PC-9 (cell line): ENCODE data around the gene AGAP2. TPM values are rescaled to one million over a fixed set of nuclear protein-coding genes. Genes with fewer than 3 reads are reported as not detected.
"Not testable (repeated sequence)": the region's sequence is repeated elsewhere in the genome, so short reads cannot be mapped to it uniquely, and the experiment has no call there.

Source experiments
- BruUV-seq: library from RNA; stranded (reverse); fragments of 400-500 nt; replicated peaks from 2 replicates; lab custom pipeline; 2021; lab: Mats Ljungman, UMichigan
- CTCF ChIA-PET: fragments of 300-600 bp; sonication (Branson Sonifier 250); formaldehyde crosslinking; loops from one replicate; lab custom pipeline; 2022; ENCODE audit warnings: antibody characterized with exemption; lab: Charles Lee
- POLR2A ChIA-PET: fragments of 300-600 bp; sonication (Branson Sonifier 250); formaldehyde crosslinking; loops from one replicate; lab custom pipeline; 2022; ENCODE audit warnings: antibody characterized with exemption; ENCODE audit not compliant: unreplicated experiment; lab: Charles Lee
- DNase-seq, 2 experiments: peaks; one replicate each; pipeline versions ENCODE4 v3.0.0 to v3.0.0-alpha.2; 2015 to 2022; ENCODE audit warnings: mixed read lengths in 1 of 2
- H2AFZ ChIP-seq: fragments of 200-600 bp; sonication (generic); 2 replicates; pipeline ENCODE4 v1.8.1; 2017; ENCODE audit warnings: antibody characterized with exemption
- H3F3A ChIP-seq: fragments of 200-600 bp; sonication (generic); 2 replicates; pipeline ENCODE4 v1.8.1; 2017; ENCODE audit warnings: antibody characterized with exemption, mild to moderate bottlenecking, low read depth; ENCODE audit not compliant: insufficient read depth
- H3K27ac ChIP-seq: fragments of 200-600 bp; sonication (generic); 2 replicates; pipeline ENCODE4 v1.6.1; 2016; ENCODE audit warnings: mixed run types
- H3K27me3 ChIP-seq: fragments of 200-600 bp; sonication (generic); 2 replicates; pipeline ENCODE4 v1.6.1; 2016; ENCODE audit warnings: low read depth, mixed run types; ENCODE audit not compliant: insufficient read depth
- H3K36me3 ChIP-seq: fragments of 200-600 bp; sonication (generic); 2 replicates; pipeline ENCODE4 v1.6.1; 2016; ENCODE audit warnings: low read depth, mixed run types
- H3K4me1 ChIP-seq: fragments of 200-600 bp; sonication (generic); replicated peaks from 2 replicates; pipeline ENCODE4 v1.6.1; 2016; ENCODE audit warnings: mixed run types; ENCODE audit not compliant: insufficient read depth
- H3K4me2 ChIP-seq: fragments of 200-600 bp; sonication (generic); 2 replicates; pipeline ENCODE4 v1.6.1; 2017; ENCODE audit warnings: mixed run types
- H3K4me3 ChIP-seq: fragments of 200-600 bp; sonication (generic); 2 replicates; pipeline ENCODE4 v1.6.1; 2016; ENCODE audit warnings: mixed run types
- H3K79me2 ChIP-seq: fragments of 200-600 bp; sonication (generic); 2 replicates; pipeline ENCODE4 v1.6.1; 2017; ENCODE audit warnings: low read depth, mixed run types
- H3K9me2 ChIP-seq: fragments of 200-600 bp; sonication (generic); 2 replicates; pipeline ENCODE4 v1.8.1; 2017; ENCODE audit warnings: mild to moderate bottlenecking; ENCODE audit not compliant: insufficient read depth
- H3K9me3 ChIP-seq: fragments of 200-600 bp; sonication (generic); 2 replicates; pipeline ENCODE4 v1.8.1; 2016; ENCODE audit warnings: low read depth; ENCODE audit not compliant: insufficient read depth
- H4K20me1 ChIP-seq: fragments of 200-600 bp; sonication (generic); 2 replicates; pipeline ENCODE4 v1.8.1; 2017; ENCODE audit not compliant: insufficient read depth
- EZH2 ChIP-seq: fragments of 200-600 bp; sonication (generic); IDR thresholded peaks from 2 replicates; pipeline ENCODE4 v1.8.0; 2017; ENCODE audit warnings: antibody characterized with exemption, low read depth
- intact Hi-C: fragments of 100-400 bp; cut with micrococcal nuclease; formaldehyde crosslinking; loops from one replicate; pipeline ENCODE4 v1.10.0; 2022; ENCODE audit not compliant: unreplicated experiment
- total RNA-seq: library from RNA; stranded (reverse); gene quantifications from 2 replicates; pipeline ENCODE4 v1.2.3, GENCODE V29; 2021
- TF ChIP-seq, protein P1 (sequence below): fragments of 200-600 bp; sonication (generic); conservative IDR thresholded peaks from 2 replicates; pipeline ENCODE4 v1.6.1; 2017; ENCODE audit warnings: mixed run types, antibody characterized with exemption, mild to moderate bottlenecking, moderate library complexity

The AGAP2 gene
- total RNA-seq, 1 experiment from 2014 or later = 0.50 TPM

GRCh38 chr12:57775563-57776246, 37.2 kb upstream of the AGAP2 start:
- H3F3A ChIP-seq = peaks cover 3% of the 10 kb centered on the region; the same call in 1 of the 2 replicates
- POLR2A ChIA-PET = interaction anchor here (0.5 kb wide), 1 partner anchor 41 kb away, joined by 4 read pairs; no protein-coding TSS in a partner anchor
- H3K4me1 ChIP-seq = peaks cover 8% of the 10 kb centered on the region; the same call in 1 of the 2 replicates
- H3K4me3 ChIP-seq = no peak overlapping the region
- no peaks in the 10 kb centered on the region for H3K9me3 ChIP-seq
- no peak overlapping the region for H3K4me2 ChIP-seq
- CTCF ChIA-PET = no interaction called here
- intact Hi-C loops = no loop called here
- no peak overlapping the region for H3K27ac ChIP-seq
- no peak for DNase-seq
- BruUV-seq = no TSS peak
- H2AFZ ChIP-seq = no peak overlapping the region
- no peaks in the 10 kb centered on the region for H3K27me3 ChIP-seq
- TF ChIP-seq EZH2 = no peak
- TF ChIP-seq, protein P1, sequence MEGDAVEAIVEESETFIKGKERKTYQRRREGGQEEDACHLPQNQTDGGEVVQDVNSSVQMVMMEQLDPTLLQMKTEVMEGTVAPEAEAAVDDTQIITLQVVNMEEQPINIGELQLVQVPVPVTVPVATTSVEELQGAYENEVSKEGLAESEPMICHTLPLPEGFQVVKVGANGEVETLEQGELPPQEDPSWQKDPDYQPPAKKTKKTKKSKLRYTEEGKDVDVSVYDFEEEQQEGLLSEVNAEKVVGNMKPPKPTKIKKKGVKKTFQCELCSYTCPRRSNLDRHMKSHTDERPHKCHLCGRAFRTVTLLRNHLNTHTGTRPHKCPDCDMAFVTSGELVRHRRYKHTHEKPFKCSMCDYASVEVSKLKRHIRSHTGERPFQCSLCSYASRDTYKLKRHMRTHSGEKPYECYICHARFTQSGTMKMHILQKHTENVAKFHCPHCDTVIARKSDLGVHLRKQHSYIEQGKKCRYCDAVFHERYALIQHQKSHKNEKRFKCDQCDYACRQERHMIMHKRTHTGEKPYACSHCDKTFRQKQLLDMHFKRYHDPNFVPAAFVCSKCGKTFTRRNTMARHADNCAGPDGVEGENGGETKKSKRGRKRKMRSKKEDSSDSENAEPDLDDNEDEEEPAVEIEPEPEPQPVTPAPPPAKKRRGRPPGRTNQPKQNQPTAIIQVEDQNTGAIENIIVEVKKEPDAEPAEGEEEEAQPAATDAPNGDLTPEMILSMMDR = no peak
- no peaks in the 10 kb centered on the region for H3K36me3 ChIP-seq
- no peaks in the 10 kb centered on the region for H4K20me1 ChIP-seq
- no peaks in the 10 kb centered on the region for H3K9me2 ChIP-seq
- peaks cover 15% of the 10 kb centered on the region for H3K79me2 ChIP-seq

DNA sequence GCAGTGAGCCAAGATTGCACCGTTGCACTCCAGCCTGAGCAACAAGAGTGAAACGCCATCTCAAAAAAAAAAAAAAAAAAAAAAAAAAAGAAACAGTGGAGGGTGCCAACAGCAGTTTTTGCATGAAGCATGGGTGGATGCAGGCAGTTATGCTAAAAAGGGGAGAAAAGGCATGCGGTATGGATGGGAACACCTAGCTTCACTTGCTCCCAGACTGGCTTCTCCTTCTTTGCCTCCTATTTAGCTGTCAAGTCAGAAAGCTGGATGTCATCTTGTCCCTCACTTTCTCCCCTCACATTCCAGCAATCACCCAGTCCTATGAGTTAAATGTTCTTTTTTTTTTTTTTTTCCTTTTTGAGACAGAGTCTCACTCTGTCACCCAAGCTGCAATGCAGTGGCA, 36.5 kb upstream of the AGAP2 start:
- H3K9me2 ChIP-seq = no peaks in the 10 kb centered on the region
- no peaks in the 10 kb centered on the region for H3K36me3 ChIP-seq
- intact Hi-C loops = no loop called here
- H3K4me3 ChIP-seq = no peak overlapping the region
- no peak for DNase-seq
- peaks cover 19% of the 10 kb centered on the region for H3K79me2 ChIP-seq
- POLR2A ChIA-PET = no interaction called here
- peaks cover 3% of the 10 kb centered on the region; the same call in 1 of the 2 replicates for H3F3A ChIP-seq
- H4K20me1 ChIP-seq = no peaks in the 10 kb centered on the region; the same call in 1 of the 2 replicates
- peaks cover 8% of the 10 kb centered on the region; the same call in 1 of the 2 replicates for H3K4me1 ChIP-seq
- H2AFZ ChIP-seq = no peak overlapping the region
- H3K9me3 ChIP-seq = no peaks in the 10 kb centered on the region
- CTCF ChIA-PET = interaction anchor here (0.5 to 0.7 kb wide), 2 partner anchors 93 to 317 kb away, joined by 3 to 4 read pairs; no protein-coding TSS in a partner anchor
- no TSS peak for BruUV-seq
- H3K4me2 ChIP-seq = no peak overlapping the region
- H3K27ac ChIP-seq = no peak overlapping the region
- H3K27me3 ChIP-seq = no peaks in the 10 kb centered on the region
- no peak for TF ChIP-seq EZH2
- TF ChIP-seq, protein P1 = no peak

- intact Hi-C loops, BruUV-seq, H3K4me1 ChIP-seq, H3F3A ChIP-seq, H3K9me3 ChIP-seq, H3K9me2 ChIP-seq, H3K36me3 ChIP-seq, H3K4me3 ChIP-seq, H3K4me2 ChIP-seq, DNase-seq, H4K20me1 ChIP-seq, H3K27me3 ChIP-seq, H3K27ac ChIP-seq, H2AFZ ChIP-seq: not testable (repeated sequence)
- ChIA-PET CTCF (interaction anchor here (0.5 to 0.7 kb wide), 2 partner anchors 93 to 317 kb away, joined by 3 to 4 read pairs; no protein-coding TSS in a partner anchor), POLR2A (interaction anchor here (0.5 kb wide), 1 partner anchor 15 kb away, joined by 3 read pairs; no protein-coding TSS in a partner anchor)
- peaks cover 19% of the 10 kb centered on the region for H3K79me2 ChIP-seq
These were observed 36.1 kb upstream of the AGAP2 start for GRCh38 chr12:57774634-57775033.
